ENCODE measurements around the gene TMCO4.

- TF ChIP-seq CTCF (IDR thresholded peaks at IDR 0.05) (no peak), POLR2A (IDR thresholded peaks at IDR 0.05) (no peak)
Measured at GRCh38 chr1:19636065-19636464, 163.7 kb downstream of the TMCO4 start.
